ENCODE data around the gene REEP5.
A peak's percentile ranks its signal among the peaks of the same experiment; 100 is the strongest.
"Not testable (repeated sequence)": the region's sequence is repeated elsewhere in the genome, so short reads cannot be mapped to it uniquely, and the experiment has no call there.

Gene REEP5

DNA sequence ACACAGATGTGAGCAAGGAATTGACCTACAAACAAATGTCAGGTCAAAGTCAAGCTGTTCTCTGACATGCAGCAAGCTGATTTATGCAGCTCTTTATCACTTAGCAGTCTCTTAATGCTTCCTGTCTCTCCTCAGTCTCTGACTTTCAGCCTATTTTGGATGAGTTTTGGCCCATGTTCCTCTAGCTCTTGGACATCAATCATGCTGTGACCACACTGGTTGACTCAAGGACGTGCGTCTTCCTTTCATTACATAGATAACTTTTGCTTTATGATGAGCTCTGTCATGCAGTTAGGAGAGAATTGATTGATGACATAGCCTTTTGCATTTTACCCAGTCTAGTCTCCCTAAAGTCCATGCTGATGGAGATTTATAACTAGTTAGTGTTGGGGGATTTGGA, 9.4 kb upstream of the REEP5 start:
- no peak for DNase-seq

DNA sequence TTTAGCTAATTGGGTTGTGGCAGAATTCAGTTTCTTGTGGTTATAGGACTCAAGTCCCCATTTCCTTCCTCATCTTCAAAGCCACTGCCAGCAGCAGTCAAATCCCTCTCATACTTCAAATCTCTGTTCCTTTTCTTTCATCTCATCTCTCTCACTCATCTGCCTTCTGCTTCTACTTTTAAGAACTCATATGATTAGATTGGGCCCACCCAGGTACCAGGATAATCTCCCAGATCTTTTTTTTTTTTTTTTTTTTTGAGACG, 8.0 kb upstream of the REEP5 start:
- no peak for DNase-seq

DNA sequence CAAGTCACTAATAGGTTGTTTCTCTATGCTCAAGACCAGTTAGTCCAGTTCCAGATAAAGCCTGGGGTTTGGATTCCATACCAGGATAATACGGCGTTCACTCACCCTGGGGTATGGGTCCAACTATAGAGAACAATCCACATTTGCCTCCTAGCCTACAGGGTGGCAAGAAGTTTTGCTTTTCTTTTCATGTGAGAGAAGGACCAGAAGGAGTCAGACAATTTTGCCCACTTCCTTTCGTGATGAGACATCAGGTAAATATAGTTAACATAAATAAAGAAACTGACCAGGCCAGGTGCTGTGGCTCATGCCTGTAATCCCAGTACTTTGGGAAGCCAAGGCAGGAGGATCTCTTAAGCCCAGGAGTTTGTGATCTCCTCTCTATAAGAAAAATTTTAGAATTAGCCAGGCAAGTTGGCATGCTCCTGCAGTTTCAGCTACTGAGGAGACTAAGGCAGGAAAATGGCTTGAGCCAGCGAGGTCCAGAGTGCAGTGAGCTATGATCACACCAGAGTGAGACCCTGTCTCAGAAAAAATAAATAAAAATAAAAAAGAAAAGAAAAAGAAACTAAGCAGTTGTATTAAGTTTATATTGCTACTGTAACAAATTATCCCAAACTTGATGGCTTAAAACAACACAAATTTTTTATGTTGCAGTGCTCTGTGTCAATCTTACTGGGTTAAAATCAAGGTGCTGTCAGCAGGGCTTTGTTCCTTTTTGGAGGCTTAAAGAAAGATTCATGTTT, 7.5 kb upstream of the REEP5 start:
- no peak for DNase-seq

GRCh38 chr5:112923988-112924387, 2.0 kb upstream of the REEP5 start:
- no peak for DNase-seq

GRCh38 chr5:112923148-112923917, 1.3 kb upstream of the REEP5 start:
- DNase-seq: no peak

DNA sequence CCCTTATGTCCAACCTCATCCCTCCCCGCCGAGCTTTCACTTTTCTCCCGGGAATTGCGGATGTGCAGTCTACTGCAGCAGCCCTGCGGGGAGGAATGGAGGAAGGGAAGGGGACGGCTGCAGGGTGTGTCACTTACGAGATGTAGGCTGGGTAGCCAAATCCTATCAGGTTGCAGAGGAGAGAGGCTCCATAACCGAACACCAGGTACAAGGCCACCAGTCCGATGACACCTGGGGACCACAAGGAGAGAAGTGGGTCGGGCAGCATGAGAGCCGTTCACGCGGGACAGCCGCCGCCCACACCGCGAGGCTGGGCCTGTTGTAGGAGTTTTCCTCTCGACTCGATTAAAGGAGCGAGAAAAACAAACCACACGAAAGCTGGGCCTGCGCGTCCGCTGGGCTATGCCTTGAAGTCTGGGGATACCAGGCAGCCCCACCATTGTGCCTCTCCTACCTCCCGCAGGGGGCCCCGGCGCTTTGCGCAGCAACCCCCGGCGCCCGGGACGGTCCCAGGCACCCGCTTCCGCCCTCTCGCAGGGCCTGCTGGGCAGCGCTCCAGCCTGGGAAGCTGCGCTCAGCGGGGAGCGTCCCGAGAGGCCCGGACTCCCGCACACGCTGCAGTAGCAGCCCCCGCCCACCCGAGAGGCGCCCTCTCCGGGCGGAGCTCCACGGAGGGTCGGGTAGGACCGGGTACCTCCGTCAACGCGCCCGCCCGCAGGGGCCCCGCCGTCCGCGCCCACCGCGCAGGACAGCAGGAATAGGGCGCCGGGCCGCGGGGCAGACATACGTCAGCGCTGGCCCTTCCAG, 798 bp downstream of the REEP5 start:
- DNase-seq: peak; percentile 86

DNA sequence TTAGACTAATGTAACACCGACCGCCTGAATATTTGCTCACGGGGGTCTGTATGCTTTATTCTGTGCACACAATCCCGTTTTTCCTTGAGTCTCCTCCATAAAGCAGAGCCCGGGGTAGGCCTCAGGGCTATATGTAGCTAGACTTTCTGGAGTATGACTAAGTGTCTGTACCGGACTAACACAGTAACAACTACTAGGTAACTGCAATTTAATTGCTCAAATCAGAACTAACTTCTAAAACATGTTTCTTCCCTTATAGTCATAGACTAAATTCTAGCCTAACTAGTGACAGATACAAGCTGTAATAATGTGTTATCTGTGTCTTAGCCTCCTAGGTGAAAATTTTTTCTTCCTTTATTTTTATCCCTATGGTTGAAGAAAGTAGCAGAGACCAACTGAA, 2.1 kb downstream of the REEP5 start:
- no peak for DNase-seq

DNA sequence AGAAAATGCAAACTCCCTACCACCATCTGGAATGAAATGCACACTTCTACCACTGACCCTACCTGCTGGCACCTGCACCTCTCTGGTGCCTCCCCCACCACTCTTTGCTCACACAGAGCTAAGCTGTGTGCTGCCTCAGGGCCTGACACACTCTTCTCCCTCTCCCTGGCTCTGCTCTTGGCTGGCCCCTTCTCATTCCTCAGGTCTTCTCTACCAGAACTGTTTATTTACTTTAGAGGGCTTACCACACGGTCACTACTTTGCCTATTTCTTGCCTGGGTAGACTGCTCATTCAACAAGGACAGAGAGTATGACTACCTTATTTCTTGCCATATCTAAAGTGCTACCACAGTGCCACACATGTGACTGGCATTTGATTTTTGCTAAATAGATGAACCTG, 3.3 kb downstream of the REEP5 start:
- no peak for DNase-seq

DNA sequence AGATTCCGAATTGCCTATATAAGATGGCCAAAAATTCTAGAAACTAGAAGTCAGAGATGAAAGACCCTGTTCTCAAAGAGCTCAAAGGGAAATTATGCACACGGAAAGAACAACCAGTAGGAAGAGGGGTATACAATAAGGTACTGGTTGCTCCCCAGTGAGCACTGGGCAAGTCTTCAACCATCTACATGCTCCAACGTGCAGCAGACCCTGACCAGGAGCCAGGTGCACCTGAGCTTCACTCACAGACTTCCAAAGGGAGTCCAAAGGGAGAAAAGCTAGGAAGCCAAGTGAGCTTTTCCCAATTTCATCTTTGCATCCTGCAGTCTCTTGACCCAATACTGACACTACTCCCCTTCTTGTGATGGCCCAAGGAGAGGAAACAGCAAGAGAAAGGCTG, 3.9 kb downstream of the REEP5 start:
- DNase-seq: no peak

DNA sequence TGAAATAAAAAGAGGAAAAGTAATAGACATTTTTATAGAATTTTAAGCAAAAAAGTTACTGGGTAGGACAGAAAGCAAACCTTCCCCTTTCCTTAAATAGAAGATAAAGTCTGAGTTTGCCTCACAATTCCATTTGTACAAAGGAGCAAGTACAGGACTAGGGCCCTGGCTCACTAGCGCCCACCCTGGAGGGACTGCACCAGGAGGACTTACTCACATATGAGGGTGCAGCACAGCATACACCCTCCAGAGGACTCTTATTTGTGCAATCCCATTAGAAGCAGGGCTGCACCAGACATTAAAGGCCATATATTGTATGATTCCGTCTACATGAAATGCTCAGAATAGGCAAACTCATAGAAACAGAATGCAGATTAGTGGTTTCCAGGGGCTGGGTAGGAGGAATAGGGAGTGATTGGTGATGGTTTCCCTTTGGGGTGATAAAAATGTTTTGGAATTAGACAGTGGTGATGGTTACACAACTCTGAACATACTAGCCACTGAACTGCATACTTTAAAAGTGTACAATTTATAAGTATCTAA, 4.5 kb downstream of the REEP5 start:
- DNase-seq: no peak

- DNase-seq: no peak
Observed at GRCh38 chr5:112915831-112916230, 6.2 kb downstream of the REEP5 start.

- no peak for DNase-seq
Observed at GRCh38 chr5:112914584-112914983, 7.4 kb downstream of the REEP5 start.

GRCh38 chr5:112910529-112910928, 11.5 kb downstream of the REEP5 start:
- DNase-seq: no peak

GRCh38 chr5:112908854-112909253, 13.2 kb downstream of the REEP5 start:
- DNase-seq: no peak

GRCh38 chr5:112907166-112907631, 14.8 kb downstream of the REEP5 start:
- no peak for DNase-seq

DNA sequence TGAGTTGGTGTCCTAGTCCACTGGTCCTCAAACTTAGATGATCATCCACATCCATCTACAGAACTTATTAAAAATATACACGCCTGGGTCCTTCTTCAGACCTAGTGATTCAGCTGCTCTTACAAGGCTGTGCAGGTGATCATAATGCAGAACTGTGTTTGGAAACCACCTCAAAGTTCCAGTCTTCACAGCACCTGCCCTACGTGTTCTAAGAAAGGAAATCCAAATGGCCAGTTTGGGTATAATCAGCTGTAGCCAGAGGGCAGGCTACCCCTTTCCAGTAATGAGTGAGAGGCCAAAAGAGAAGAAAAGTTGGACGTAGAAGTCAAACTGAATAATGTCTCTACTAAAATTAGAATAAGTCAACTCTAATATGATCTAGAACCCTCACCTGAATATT, 15.4 kb downstream of the REEP5 start:
- no peak for DNase-seq

GRCh38 chr5:112904996-112905395, 17.0 kb downstream of the REEP5 start:
- not testable (repeated sequence) for DNase-seq

DNA sequence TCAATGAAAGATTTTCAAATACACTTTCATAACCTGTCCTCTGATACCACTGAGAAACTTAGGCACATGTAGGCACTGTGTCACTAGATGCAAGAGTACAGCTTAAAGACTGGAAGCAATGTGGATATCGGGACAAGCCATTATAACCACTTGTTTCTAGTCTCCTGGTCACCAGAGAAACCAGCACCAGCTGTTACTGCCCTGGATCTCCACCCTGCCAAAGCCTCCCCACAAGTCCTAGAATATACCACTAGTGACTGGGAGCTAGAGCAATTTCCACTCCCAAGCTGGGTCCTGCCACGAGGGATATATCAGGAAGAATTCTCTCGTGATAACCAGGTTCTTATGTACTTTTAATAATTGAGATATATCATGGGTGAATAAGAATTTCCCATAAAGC, 19.5 kb downstream of the REEP5 start:
- DNase-seq: no peak

DNA sequence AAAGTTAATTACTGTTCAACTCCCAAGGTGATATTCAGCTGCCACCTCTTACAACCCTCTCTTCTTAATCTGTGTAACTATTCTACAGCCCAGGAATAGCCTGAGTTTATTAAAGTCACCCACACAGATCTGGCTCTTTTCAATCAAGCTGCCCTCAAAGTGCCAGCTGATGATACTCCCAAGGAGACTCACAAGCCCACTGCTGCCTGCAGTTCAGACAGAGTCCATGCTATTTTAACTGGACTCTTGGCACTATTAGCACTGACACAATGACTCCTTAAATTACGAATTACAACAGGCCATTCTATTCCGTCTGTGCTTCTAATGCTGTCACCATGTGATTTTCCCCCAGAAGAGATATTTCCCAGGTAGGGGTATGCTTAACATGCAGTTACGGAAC, 26.3 kb downstream of the REEP5 start:
- no peak for DNase-seq

- DNase-seq: no peak
Observed at GRCh38 chr5:112892776-112893175, 29.3 kb downstream of the REEP5 start.

- not testable (repeated sequence) for DNase-seq
Observed at GRCh38 chr5:112892066-112892465, 30.0 kb downstream of the REEP5 start.

- no peak for DNase-seq
Observed at GRCh38 chr5:112886975-112887374, 35.1 kb downstream of the REEP5 start.

DNA sequence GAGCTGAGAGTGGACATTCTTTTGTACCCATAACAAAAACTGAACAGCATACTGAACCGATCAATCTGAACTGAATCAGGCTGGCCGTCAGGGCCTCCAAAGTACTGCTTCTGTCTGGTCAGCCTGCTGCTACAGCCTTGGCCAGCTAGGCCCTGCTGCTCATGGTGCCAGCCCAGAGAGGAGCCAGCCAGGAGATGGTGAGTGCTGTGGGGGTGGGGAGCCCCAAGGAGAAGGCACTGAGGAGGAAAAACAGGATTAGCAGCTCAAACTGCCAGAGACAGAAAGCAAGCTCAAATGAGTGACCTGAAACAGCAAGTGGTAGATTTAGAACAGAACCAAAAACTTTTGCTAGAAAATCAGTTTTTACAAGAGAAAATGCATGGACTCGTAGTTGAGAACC, 37.0 kb downstream of the REEP5 start:
- DNase-seq: no peak

DNA sequence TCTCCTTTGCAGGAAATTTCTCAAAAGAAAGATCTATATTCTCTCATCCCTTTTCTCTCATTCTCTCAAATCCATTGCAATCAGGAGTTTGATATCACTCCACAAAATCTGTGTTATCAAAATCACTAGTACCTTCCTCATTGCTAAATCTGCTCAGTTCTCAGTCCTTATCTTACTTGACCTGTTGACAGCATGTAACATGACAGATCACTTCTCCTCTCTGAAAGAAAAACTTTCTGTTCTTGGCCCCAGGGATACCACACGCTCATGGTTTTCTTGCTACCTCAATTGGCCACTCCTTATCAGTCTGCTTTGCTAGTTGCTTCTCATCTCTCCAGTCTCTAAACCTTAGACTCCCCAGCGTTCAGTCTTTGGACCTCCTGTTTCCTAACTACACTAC, 38.8 kb downstream of the REEP5 start:
- DNase-seq: no peak

Data from activated effector memory CD4-positive, alpha-beta T cell treated with anti-CD3 and anti-CD28 coated beads, Interleukin-2, amount 50 U/mL, for 16 hours (primary cell).